Choroid plexus epithelial cell (primary cell): ENCODE measurements around the gene JAK2.

Experiments used
- DNase-seq: peaks from one replicate; pipeline ENCODE4 v3.0.0-alpha.2; 2010; ENCODE audit warnings: low read depth
- H3K4me3 ChIP-seq: 2 replicates; pipeline ENCODE4 v1.5.1; 2011; ENCODE audit warnings: low read depth, mild to moderate bottlenecking, control low read depth, low read length, moderate library complexity
- TF ChIP-seq, protein P1 (sequence below): conservative IDR thresholded peaks from 2 replicates; pipeline ENCODE4 v1.5.1; 2011; ENCODE audit warnings: low read depth, mild to moderate bottlenecking, control low read depth, inconsistent platforms, low read length, moderate library complexity

The JAK2 gene

DNA sequence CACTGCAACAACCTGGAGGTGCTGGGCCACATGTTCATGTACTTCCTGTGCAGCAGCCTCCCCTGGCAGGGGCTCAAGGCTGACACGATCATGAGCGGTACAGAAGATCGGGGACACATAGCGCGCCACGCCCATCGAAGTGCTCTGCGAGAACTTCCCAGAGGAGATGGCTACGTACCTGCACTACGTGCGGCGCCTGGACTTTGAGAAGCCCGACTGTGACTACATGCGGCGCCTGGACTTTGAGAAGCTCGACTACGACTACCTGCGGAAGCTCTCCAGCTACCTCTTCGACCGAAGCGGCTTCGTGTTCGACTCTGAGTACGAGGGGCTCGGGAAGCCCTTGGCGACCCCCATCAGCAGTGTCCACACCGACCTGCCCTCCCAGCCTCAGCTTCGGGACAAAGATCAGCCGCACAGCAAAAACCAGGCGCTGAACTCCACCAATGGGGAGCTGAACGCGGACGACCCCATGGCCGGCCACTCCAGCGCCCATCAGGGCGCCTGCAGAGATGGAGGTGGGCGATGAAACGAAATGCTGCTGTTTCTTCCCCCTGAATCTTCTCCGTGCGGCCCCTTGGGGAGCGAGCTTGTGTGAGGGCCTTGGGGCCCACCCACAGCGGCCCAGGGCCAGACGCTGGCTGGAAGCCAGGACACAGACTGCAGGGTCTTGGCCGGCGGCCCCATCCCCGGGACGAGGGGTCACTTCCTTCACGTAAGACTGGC lies 56.5 kb downstream of the JAK2 start:
- H3K4me3 ChIP-seq, result no peak overlapping the region
- no peak for DNase-seq
- TF ChIP-seq, protein P1, sequence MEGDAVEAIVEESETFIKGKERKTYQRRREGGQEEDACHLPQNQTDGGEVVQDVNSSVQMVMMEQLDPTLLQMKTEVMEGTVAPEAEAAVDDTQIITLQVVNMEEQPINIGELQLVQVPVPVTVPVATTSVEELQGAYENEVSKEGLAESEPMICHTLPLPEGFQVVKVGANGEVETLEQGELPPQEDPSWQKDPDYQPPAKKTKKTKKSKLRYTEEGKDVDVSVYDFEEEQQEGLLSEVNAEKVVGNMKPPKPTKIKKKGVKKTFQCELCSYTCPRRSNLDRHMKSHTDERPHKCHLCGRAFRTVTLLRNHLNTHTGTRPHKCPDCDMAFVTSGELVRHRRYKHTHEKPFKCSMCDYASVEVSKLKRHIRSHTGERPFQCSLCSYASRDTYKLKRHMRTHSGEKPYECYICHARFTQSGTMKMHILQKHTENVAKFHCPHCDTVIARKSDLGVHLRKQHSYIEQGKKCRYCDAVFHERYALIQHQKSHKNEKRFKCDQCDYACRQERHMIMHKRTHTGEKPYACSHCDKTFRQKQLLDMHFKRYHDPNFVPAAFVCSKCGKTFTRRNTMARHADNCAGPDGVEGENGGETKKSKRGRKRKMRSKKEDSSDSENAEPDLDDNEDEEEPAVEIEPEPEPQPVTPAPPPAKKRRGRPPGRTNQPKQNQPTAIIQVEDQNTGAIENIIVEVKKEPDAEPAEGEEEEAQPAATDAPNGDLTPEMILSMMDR, result no peak

DNA sequence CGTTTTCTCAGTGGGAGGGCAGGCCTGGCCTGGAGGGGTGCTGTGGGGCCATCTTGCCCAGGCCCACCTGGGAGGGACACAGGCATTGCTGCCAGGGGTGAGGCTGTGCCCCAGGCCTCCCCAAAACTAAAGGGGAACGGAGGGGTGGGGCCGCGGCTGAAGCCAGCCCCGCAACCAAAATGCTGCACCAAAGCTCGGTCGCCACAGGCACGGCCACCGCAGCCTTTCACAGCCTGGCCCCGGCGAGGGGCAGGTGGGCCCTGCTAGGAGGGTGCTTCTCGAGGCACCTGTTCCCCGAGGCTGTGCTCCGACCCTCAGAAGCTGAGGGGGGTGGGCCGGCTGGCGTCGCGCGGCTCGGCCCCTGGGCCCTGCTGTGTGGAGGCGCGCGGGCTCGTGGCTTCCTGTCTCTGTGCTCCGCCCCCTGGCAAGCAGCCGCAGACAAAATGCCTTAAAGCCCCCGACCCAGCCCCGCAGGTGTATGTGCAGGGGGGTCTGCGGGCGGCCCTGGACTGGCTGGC lies 57.6 kb downstream of the JAK2 start:
- TF ChIP-seq, protein P1, result no peak
- H3K4me3 ChIP-seq, result no peak overlapping the region

DNA sequence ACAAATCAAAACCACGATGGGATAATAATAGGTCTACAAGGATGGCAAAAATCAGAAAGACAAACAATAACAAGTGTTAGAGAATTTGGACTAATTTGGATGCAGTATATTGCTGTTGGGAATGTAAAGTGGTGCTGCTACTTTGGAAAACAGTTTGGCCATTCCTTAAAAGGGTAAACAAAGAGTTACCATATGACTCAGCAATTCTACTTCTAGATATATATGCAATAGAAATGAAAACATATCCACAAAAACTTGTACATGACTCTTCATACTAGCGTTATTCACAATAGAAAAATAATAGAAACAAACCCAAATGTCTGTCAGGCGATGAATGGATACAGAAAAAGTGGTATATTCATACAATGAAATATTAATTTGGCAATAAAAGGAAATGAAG lies 58.3 kb downstream of the JAK2 start:
- TF ChIP-seq, protein P1, result no peak
- DNase-seq, result peak; percentile 14
- H3K4me3 ChIP-seq, result no peak overlapping the region

More for the DNA sequence above, 57.6 kb downstream of the JAK2 start:
- no peak for DNase-seq

DNA sequence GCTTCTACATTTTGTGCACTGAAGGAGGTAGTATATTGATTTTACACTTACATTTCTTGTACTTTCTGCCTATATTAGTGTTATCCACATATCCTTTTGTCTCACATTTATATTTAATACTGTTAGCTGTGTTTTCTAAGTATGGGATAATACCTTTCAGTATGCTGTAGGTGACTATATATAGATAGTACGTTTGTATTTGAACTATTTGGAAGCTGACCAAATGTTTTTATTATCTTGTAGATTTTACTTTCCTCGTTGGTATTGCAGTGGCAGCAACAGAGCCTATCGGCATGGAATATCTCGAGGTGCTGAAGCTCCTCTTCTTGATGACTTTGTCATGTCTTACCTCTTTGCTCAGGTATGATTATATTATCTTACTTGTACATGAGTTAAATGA lies 59.1 kb downstream of the JAK2 start:
- TF ChIP-seq, protein P1, result no peak
- H3K4me3 ChIP-seq, result no peak overlapping the region
- no peak for DNase-seq

DNA sequence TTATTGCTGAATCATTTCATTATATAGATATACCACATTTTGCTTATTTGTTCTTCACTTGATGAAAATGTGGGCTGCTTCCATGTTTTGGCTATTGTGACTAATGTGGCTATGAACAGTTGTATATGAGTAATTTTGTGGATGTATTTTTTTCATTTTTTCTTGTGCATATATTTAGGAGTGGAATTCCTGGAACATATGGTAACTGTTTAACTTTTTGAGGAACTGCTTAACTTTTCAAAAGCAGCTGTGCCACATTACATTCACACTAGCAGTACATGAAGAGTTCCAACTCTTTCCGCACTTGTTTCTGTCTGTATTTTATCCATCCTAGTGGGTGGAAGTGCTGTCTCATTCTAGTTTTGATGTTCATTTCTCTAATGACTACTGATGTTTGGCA lies 67.8 kb downstream of the JAK2 start:
- peak; percentile 16 for DNase-seq
- TF ChIP-seq, protein P1, result no peak
- no peak overlapping the region for H3K4me3 ChIP-seq

DNA sequence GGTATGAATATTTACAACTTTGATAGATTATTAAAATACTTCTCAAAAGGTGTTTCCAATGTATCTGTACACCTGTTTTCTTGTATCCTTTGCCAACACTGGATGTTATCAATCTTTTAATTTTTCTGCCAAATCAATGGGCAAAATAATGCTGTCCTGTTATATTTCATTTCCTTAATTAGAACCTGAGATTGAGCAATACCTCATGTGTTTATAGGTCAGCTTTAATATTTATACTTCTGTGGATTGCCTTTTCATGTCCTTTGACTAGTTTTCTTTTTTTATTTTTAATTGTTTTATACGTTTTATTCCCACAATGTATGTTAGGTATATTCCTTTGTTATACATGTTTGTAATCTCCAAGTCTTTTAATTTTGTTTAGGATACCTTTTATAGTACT lies 77.6 kb downstream of the JAK2 start:
- DNase-seq, result no peak
- TF ChIP-seq, protein P1, result no peak
- H3K4me3 ChIP-seq, result no peak overlapping the region

DNA sequence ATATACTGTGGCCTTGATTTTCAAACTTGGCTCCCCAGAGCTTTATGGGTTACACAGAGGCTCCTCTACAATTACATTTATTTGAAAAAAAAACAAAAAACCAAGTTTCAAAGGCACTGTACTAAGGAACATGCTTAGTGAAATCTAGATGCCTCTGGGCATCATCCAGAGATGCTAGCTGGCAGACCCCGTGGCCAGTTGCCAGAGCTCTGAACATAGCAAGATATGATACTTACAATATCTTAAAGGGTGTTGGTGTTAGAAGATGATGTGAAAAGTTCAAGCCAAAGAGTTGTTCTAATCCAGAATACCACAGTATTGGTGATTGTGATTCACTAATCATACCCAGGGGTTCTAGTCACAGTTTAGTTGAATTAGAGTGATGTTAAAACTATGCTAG lies 87.8 kb downstream of the JAK2 start:
- no peak for DNase-seq
- no peak overlapping the region for H3K4me3 ChIP-seq
- TF ChIP-seq, protein P1, result no peak
